ENCODE measurements around the gene NOXO1. TPM values are rescaled to one million over a fixed set of nuclear protein-coding genes. Genes with fewer than 3 reads are reported as not detected.
A peak's percentile ranks its signal among the peaks of the same experiment; 100 is the strongest.

The NOXO1 gene
- total RNA-seq, 2 experiments from 2014 or later: 0.56 to 0.99 TPM

- Histone ChIP-seq H3K36me3 (ENCODE audit: insufficient read depth, low read length) (no peaks in the 10 kb centered on the region), H3K9me3 (ENCODE audit: control insufficient read depth in 1 of 2, insufficient read depth in 1 of 2, low read length in 2 of 2) (no peaks in the 10 kb centered on the region), H3K27me3 (ENCODE audit: control insufficient read depth in 1 of 2, insufficient read depth in 2 of 2, low read length in 2 of 2) (peaks cover 23 to 33% of the 10 kb centered on the region in 2 experiments), H3K4me1 (ENCODE audit: insufficient read depth, low read length) (peaks cover 35% of the 10 kb centered on the region), H3K4me3 (ENCODE audit: low read length) (no peak overlapping the region), H3K27ac (ENCODE audit: low read depth in 1 of 2, low read length in 2 of 2) (no peak overlapping the region)
- H3K4me1 Mint-ChIP-seq (ENCODE audit: low read depth): peaks cover 13% of the 10 kb centered on the region
- H3K4me3 Mint-ChIP-seq: no peak overlapping the region
- no peak overlapping the region for H3K27ac Mint-ChIP-seq
- intact Hi-C loops (cut with DNase I, micrococcal nuclease): loop anchor here in 1 of 2 experiments (10.0 kb wide), 1 partner anchor 235 kb away; the partner anchor contains the start of gene ECI1
- H3K27me3 Mint-ChIP-seq: peaks cover 29% of the 10 kb centered on the region
- no peaks in the 10 kb centered on the region for H3K9me3 Mint-ChIP-seq
- no peak for TF ChIP-seq CTCF (IDR thresholded peaks at IDR 0.05)
- no peaks in the 10 kb centered on the region for H3K36me3 Mint-ChIP-seq (ENCODE audit: low read depth)
- CTCF ChIA-PET: interaction anchor here (1.5 kb wide), 1 partner anchor 120 kb away, joined by 3 read pairs; no protein-coding TSS in a partner anchor
- DNase-seq (no peak), ATAC-seq (ENCODE audit: poor library complexity) (no peak)
- POLR2A ChIA-PET: interaction anchor here (1.4 kb wide), 1 partner anchor 135 kb away, joined by 6 read pairs; the partner anchor contains the start of gene TRAF7
Observed at GRCh38 chr16:2019921-2020831, 38.9 kb upstream of the NOXO1 start.

DNA sequence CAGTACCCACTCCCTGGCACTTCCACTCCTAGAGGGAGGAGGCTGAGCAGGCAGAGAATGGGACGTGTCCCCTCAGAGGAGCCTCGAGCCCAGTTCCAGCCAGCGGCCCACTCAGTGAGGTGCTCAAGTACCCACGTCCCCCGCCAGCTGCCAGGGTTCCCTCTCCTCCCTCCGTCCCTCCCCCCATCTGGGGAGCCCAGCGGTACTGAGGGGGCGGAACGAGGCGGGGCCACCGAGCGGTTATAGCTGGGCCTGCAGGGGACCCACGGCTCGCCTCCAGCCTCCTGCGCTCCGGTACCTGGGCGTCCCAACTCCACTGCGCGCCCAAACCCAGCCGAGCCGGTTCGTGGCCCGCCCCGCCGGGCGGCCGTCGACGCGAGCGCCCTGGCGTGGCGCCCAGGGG lies 38.2 kb upstream of the NOXO1 start, which contains the start of gene NPW:
Gene NPW, plus strand, starts transcription at position 268 of the 403 bp plus-strand sequence.
- H3K4me1 Mint-ChIP-seq (ENCODE audit: low read depth): peaks cover 13% of the 10 kb centered on the region
- H3K9me3 ChIP-seq (ENCODE audit: control insufficient read depth in 1 of 2, insufficient read depth in 1 of 2, low read length in 2 of 2): no peaks in the 10 kb centered on the region
- H3K27ac Mint-ChIP-seq: no peak within 1 kb of the TSS
- H3K9me3 Mint-ChIP-seq: no peaks in the 10 kb centered on the region
- no peaks in the 10 kb centered on the region for H3K36me3 ChIP-seq (ENCODE audit: insufficient read depth, low read length)
- POLR2A ChIA-PET: no interaction called here
- no peaks in the 10 kb centered on the region for H3K36me3 Mint-ChIP-seq (ENCODE audit: low read depth)
- intact Hi-C loops (cut with DNase I, micrococcal nuclease): no loop called here
- H3K4me1 ChIP-seq (ENCODE audit: insufficient read depth, low read length): peaks cover 35% of the 10 kb centered on the region
- peak in 2 of 14 experiments; percentile 23 to 49 for DNase-seq
- peaks cover 29% of the 10 kb centered on the region for H3K27me3 Mint-ChIP-seq
- no peak within 1 kb of the TSS for H3K4me3 ChIP-seq (ENCODE audit: low read length)
- H3K27me3 ChIP-seq (ENCODE audit: control insufficient read depth in 1 of 2, insufficient read depth in 2 of 2, low read length in 2 of 2): peaks cover 23 to 33% of the 10 kb centered on the region in 2 experiments
- H3K27ac ChIP-seq (ENCODE audit: low read depth in 1 of 2, low read length in 2 of 2): no peak within 1 kb of the TSS
- CTCF ChIA-PET: interaction anchor here (1.5 kb wide), 1 partner anchor 121 kb away, joined by 3 read pairs; no protein-coding TSS in a partner anchor
- no peak for ATAC-seq (ENCODE audit: poor library complexity)
- TF ChIP-seq CTCF (IDR thresholded peaks at IDR 0.05): no peak
- peak within 1 kb of the TSS; percentile 34 for H3K4me3 Mint-ChIP-seq

GRCh38 chr16:2016407-2016922 lies 35.2 kb upstream of the NOXO1 start:
- CTCF ChIA-PET: interaction anchor here (1.1 to 1.5 kb wide), 5 partner anchors 12 to 139 kb away, joined by 3 to 8 read pairs (median 7); partner anchors contain the start of gene TRAF7
- no peak overlapping the region for H3K4me3 ChIP-seq (ENCODE audit: low read length)
- POLR2A ChIA-PET: interaction anchor here (1.2 kb wide), 1 partner anchor 139 kb away, joined by 3 read pairs; the partner anchor contains the start of gene TRAF7
- H3K36me3 Mint-ChIP-seq (ENCODE audit: low read depth): no peaks in the 10 kb centered on the region
- peaks cover 20 to 22% of the 10 kb centered on the region in 2 experiments for H3K27me3 ChIP-seq (ENCODE audit: control insufficient read depth in 1 of 2, insufficient read depth in 2 of 2, low read length in 2 of 2)
- no peak overlapping the region for H3K27ac ChIP-seq (ENCODE audit: low read depth in 1 of 2, low read length in 2 of 2)
- H3K27me3 Mint-ChIP-seq: peaks cover 14% of the 10 kb centered on the region
- H3K4me1 Mint-ChIP-seq (ENCODE audit: low read depth): no peaks in the 10 kb centered on the region
- intact Hi-C loops (cut with DNase I, micrococcal nuclease): no loop called here
- H3K9me3 ChIP-seq (ENCODE audit: control insufficient read depth in 1 of 2, insufficient read depth in 1 of 2, low read length in 2 of 2): no peaks in the 10 kb centered on the region
- H3K36me3 ChIP-seq (ENCODE audit: insufficient read depth, low read length): no peaks in the 10 kb centered on the region
- no peak overlapping the region for H3K4me3 Mint-ChIP-seq
- no peak overlapping the region for H3K27ac Mint-ChIP-seq
- ATAC-seq (ENCODE audit: poor library complexity) (no peak), DNase-seq (peak in 3 of 14 experiments; percentile 43 to 49 (median 46))
- H3K4me1 ChIP-seq (ENCODE audit: insufficient read depth, low read length): peaks cover 15% of the 10 kb centered on the region
- peak; percentile 33 for TF ChIP-seq CTCF (IDR thresholded peaks at IDR 0.05)
- H3K9me3 Mint-ChIP-seq: no peaks in the 10 kb centered on the region

Data from CD4-positive, alpha-beta T cell (primary cell).